Right lung (tissue), 5 donors: ENCODE data around the gene C22orf15. TPM values are rescaled to one million over a fixed set of nuclear protein-coding genes. Genes with fewer than 3 reads are reported as not detected.
A peak's percentile ranks its signal among the peaks of the same experiment; 100 is the strongest.

ENCODE experiments used
- DNase-seq, 2 donors: peaks; one replicate each; pipeline ENCODE4 v3.0.0-alpha.2; 2013
- polyA plus RNA-seq, 5 donors: library from polyadenylated mRNA; unstranded; fragments of 120-200 nt; gene quantifications; one replicate each; pipeline versions ENCODE4 v1.2.1 to v1.2.3, GENCODE V29; 2013; ENCODE audit warnings: inconsistent platforms in 1 of 5, low replicate concordance in 1 of 5; ENCODE audit not compliant: insufficient read length in 5 of 5, insufficient read depth in 1 of 5

The C22orf15 gene
- polyA plus RNA-seq, 5 donors, result 3.7 to 8.6 (median 7.2) TPM

DNA sequence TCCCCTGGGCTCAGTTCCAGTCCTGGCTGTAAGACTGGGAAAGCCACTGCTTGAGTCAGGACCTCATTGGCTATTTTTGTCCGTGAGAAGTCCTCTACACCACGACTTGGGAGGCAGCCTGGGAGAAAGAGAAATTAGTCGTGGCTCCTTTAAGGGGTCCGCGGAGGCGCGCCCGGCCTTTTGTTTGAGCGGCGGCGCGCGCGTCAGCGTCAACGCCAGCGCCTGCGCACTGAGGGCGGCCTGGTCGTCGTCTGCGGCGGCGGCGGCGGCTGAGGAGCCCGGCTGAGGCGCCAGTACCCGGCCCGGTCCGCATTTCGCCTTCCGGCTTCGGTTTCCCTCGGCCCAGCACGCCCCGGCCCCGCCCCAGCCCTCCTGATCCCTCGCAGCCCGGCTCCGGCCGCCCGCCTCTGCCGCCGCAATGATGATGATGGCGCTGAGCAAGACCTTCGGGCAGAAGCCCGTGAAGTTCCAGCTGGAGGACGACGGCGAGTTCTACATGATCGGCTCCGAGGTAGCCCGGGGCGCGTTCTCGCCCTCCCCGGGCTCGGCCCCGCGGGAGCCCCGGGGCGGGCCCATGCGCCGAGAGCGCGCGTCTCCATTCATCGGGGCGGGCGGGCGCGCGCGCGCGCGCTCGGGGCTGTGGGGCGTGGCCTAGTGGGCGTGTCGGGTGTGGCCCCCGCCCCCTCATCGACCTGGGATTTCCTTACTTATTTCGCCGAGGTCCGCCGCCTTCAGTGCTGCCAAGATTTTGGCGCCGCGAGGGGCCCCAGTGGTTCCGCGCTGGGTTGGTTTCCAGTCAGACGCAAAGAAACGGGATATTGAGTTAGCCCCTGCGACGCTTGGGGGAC is 24.2 kb downstream of the C22orf15 start, which contains the start of gene SMARCB1:
TSS of gene SMARCB1 (plus strand) at position 215 of the 848 bp plus-strand sequence. CDS start at position 419, 204 bp downstream.
- DNase-seq, result peak; percentile 91 to 92

- DNase-seq, result no peak
Observed at GRCh38 chr22:23787600-23787896, 24.8 kb downstream of the C22orf15 start.

DNA sequence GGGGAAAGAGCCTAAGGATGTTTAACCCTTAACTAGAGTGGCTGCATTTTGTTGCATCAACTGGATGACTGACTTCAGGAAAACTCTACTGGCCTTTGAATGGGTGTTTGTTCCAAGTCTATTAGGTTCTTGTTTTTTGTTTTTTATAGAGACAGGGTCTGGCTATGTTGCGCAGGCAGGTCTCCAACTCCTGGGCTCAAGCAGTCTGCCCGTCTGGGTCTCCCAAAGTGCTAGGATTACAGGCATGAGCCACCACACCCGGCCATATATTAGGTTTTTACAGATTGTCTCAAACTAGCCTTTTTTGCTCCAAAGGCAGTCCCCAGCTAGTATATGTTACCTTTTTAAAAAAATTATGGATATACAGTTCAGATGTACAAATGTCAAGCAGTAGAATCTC is 25.1 kb downstream of the C22orf15 start:
- DNase-seq, result no peak

GRCh38 chr22:23789121-23789520 is 26.3 kb downstream of the C22orf15 start:
- DNase-seq, result no peak

DNA sequence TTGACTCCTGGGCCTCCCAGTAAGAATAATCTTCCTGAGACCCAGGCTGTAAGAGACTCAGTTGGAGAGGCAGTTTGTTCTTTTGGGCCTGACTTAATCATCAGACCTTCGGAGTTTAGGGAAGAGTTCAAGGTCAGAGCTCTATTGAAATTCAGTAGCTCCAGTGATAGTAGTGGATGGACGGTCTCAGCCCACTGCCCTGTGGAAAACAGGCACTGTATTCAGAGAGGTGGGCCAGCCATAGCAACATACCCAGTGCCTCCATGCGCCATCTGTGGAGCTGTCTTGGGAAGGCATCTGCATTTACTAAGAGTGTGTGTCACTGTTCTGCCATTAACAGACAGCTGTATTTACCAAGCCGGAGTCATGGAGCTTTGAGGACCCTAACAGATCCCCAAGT is 26.8 kb downstream of the C22orf15 start:
- no peak for DNase-seq

DNA sequence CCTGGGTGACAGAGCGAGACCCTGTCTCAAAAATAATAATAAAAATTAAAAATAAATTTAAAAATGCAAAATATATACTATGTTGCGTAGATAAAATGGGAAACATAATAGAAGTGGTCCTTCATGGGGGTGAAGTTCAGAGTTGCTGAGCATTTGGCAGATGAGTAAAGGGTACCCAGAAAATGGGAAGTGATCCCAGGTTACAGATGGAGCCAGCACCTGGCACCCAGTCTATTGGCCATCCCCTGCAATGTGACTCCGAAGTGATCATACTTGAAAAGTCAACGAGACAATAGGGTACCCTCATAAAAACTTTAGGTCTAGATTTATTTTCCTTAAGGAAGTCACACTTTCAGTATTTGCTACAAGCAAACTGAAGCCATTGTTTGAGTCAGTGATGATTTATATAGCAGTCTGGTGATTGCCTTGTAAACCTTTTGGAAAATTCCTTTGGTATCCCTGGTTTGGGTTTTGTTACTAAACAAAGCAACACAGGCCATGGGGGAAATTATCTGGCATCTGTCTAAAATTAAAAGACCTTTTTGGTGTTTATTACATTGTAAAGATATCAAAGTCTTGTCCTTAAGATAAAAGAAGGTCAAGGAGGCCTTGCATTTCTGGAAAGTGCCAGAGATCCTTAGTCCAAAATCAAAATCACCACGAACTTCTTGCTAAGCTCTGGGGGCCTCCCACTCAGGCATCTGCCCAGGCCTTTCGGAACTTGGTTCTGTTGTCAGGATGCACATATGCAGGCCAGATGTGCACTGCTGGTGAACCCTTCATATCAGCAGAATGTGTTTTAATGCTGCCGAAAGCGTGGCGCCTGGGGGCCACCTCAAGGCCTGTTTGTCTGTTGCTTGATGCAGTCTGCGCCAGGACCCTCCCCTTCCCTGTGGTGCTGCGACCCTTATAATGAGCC is 28.3 kb downstream of the C22orf15 start:
- DNase-seq, result no peak

- no peak for DNase-seq
Observed at GRCh38 chr22:23791738-23792645, 29.2 kb downstream of the C22orf15 start.

DNA sequence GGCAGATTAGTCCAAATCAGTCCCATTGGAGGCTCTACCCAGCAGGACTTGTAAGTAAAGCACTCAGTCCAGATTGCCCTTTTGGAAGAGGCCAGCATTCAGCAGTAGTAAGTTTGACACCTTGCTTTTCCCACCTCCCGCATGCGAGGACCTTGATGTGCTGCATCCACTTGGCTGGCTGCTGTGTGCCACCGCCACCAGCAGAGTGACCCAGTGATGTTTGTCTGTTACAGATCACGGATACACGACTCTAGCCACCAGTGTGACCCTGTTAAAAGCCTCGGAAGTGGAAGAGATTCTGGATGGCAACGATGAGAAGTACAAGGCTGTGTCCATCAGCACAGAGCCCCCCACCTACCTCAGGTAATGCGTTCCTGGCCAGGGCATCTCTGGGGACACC is 30.5 kb downstream of the C22orf15 start:
- no peak for DNase-seq

DNA sequence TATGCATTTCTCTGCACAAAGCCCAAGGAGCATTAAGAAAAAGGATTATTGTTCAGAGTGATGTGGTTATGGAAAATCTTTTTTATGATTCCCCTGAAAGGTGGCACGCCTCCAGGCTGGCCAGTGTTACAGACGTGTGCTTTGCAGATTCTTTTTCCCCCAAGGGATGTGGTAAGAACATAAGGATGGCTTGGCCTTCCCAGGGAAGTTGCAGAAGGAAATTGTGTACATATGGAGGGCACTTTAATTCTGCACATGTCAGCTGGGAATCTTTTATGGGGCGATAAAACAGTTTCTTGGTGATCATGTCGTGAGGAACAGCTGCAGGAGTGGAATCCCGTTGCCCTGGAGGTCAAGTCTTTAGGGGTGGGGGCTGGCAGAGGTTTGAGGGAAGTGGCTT is 33.7 kb downstream of the C22orf15 start:
- DNase-seq, result no peak

- DNase-seq, result no peak
Observed at GRCh38 chr22:23800297-23801237, 37.8 kb downstream of the C22orf15 start.

GRCh38 chr22:23801238-23801821 is 38.5 kb downstream of the C22orf15 start:
- DNase-seq, result no peak

DNA sequence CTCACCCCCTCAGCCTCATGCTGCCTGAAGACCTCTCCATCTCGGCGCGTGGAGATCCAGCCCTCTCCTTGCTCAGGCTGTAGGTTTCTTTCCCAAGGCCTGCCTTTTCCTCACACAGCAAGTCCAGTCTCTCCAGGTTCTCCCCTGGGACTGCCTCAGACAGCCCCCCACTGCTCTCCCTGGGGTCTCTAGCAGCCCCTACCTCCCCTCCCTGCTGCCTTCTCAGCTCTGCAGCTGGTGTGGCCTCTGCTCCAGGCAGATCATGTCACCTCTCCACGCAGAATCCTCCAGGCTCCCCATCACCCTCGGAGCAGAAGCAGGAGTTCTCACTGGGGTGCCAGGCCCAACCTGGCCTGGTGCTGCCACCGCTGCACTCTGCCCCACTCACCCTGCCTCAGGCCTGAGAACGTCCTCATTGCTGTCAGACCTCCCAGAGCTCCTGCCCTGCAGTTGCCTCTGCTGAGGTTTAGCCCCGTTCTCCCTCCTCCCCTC is 39.1 kb downstream of the C22orf15 start:
- DNase-seq, result no peak

DNA sequence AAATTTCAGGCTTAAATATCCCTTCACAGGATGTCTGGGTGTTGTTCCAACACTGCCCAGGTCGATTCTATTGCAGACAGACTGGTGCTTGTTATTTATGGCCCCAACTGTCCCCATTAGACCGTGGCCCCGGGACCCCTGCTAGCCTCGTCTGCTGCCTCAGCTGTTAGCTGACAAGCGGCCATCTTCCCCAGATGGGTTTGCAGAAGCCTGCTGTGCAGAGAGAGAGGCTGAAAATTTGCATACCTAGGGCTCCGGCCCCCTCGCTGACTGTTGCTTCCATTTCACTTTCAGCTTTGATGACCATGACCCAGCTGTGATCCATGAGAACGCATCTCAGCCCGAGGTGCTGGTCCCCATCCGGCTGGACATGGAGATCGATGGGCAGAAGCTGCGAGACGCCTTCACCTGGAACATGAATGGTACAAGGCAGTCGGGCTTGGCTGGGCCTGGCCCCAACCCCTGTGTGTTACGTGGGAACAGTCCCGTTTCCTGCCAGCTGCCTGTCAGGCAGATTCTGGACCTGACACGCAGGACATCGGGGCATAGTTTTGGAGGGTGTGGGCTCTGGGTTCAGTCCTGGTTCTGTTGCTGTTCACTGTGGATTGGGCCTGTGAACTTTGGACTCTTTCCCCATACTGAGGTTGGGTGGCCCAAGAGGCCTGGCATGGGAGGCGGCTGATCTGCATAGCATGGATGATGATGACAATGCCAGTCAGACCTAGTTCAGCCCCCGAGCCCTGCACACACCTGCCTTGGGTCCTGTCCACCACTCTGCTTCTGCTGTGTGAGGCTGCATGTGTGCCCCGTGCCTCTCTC is 40.4 kb downstream of the C22orf15 start:
- no peak for DNase-seq

DNA sequence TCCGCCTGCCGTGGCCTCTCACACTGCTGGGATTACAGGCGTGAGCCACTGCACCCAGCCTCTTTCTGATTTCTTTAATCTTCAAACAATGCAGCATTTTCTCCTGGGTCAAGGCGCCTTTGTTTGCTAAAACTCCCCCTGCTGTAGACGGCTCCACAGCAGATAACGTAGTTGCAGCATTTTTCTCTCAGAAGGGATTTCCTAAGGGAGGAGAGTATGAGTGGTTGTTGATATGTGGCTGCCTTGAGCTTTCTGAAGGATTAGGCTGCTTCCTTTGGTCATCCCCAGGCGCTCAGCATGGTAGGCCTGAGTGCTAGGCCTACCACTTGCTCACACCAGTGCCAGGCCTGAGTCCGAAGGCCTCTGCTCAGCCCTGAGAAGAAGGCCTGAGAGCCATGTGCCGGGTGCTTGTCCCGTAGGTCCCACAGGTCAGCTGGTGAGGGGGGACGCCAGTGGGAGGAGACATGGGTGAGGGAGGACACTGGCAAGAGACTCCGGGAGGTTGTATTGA is 42.0 kb downstream of the C22orf15 start:
- DNase-seq, result no peak

DNA sequence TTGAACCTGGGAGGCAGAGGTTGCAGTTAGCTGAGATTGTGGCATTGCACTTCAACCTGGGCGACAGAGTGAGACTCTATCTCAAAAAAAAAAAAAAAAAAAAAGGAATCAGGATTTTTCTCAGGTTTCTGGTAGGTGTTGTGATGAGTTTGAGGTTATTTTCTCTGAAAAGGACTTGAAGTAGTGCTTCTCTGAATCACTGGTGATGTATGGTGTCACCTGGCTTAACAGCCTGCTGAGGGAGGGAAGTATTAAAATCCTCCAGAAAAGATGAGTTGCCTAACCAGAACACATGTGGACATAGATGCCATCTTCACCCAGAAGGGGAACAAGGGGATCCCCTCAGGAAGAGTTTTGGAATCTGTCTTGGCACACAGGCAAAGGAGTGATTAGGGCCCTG is 44.0 kb downstream of the C22orf15 start:
- no peak for DNase-seq

DNA sequence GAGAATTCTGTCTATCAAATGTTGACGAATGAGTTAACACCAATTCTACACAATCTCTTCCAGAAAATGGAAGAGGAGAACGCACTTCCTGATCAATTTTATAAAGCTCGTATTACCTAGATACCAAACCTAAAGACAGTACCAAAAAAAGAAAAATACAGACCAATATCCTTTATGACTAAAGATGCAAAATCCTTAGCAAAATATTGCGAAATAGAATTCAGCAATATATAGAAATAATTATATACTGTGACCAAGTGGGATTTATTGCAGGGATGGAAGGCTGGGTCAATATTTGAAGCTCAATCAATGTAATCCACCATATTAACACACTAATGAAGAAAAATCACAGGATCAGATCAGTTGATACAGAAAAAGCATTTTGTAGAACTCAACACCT is 49.6 kb downstream of the C22orf15 start:
- no peak for DNase-seq
